ENCODE results near the gene MAN1C1. TPM values are rescaled to one million over a fixed set of nuclear protein-coding genes. Genes with fewer than 3 reads are reported as not detected.

Gene MAN1C1
- total and polyA plus RNA-seq, 9 of the 15 experiments (the other 6 are each of a cell fraction or from before 2014, with no cell fraction given) = 0.04 to 0.44 (median 0.10) TPM; not detected in 3

DNA sequence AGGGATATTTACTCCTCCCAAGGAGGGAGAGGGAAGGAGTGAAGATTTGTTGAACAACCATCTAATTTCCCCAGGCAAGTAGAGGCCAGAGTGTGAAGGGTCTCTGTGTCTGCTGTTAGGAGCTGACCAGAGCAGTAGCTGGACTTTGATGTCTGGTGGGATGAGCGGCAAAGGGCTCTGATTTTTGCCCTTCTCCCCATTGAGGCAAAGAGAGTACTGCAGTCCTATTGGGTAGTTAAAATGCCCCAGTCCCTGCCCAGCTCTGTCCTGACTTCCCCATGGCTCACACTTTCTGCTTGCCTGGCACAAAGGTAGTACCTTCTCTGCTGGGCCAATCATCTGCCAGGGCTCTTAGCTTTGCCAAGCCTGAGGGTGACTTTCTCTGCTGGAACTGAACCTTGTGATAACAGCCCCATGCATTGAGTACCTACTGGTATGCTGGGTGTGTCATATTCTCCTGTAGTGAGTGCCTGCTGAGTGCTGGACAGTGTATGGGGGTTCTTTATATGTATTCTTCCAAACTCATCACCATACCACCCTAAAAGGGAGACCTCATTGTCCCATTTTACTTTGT is 119.5 kb downstream of the MAN1C1 start:
- Histone ChIP-seq H3K4me3 (no peak overlapping the region), H3K79me2 (ENCODE audit: control insufficient read depth, insufficient read depth, low read length) (no peaks in the 10 kb centered on the region), H3K9me1 (ENCODE audit: control insufficient read depth, insufficient read depth, low read length) (no peaks in the 10 kb centered on the region), H3K27me3 (ENCODE audit: control insufficient read depth in 2 of 2, insufficient read depth in 2 of 2, low read length in 2 of 2) (peaks cover 39 to 77% of the 10 kb centered on the region in 2 experiments), H4K20me1 (replicated peaks; ENCODE audit: control insufficient read depth, insufficient read depth, low read length) (no peaks in the 10 kb centered on the region), H3K4me1 (replicated peaks in 1 of 2; ENCODE audit: control insufficient read depth in 2 of 2, insufficient read depth in 2 of 2, low read length in 2 of 2) (no peaks in the 10 kb centered on the region), H3K4me2 (ENCODE audit: insufficient read depth, low read length) (no peak overlapping the region), H3K9ac (ENCODE audit: insufficient read depth in 1 of 2, low read depth in 2 of 2, low read length in 2 of 2) (no peak overlapping the region), H3K36me3 (ENCODE audit: control insufficient read depth, insufficient read depth, low read length) (no peaks in the 10 kb centered on the region), H3K9me3 (replicated peaks; ENCODE audit: control insufficient read depth, insufficient read depth, low read depth, low read length) (no peaks in the 10 kb centered on the region), H2AFZ (ENCODE audit: low read depth, low read length) (no peak overlapping the region), H3K27ac (ENCODE audit: extremely low read depth, low read depth, low read length) (no peak overlapping the region)
- FAIRE-seq = no peak
- no peak for ATAC-seq
- BruUV-seq (replicated peaks) = no TSS peak
- in situ Hi-C loops (cut with MboI) (no loop called here), intact Hi-C loops (cut with micrococcal nuclease) (no loop called here)
- no peak for DNase-seq (ENCODE audit: extremely low read depth in 1 of 4, low spot score in 3 of 4)
- WGBS (ENCODE audit: insufficient coverage, low coverage, missing lambda C conversion rate) = 0% methylated on average over 1 of the region's 1 CpG
- ChIA-PET CTCF (ENCODE audit: low intra/inter-chr PET ratio) (no interaction called here), POLR2A (interaction anchor here (1.4 to 1.5 kb wide), 2 partner anchors 9 to 11 kb away, joined by 3 to 5 read pairs; no protein-coding TSS in a partner anchor)
- TF ChIP-seq NR2C2 (CRISPR knock-in tag; IDR thresholded peaks at IDR 0.05) (no peak), NR2C2 (tag; IDR thresholded peaks at IDR 0.05) (no peak), ZNF239 (CRISPR knock-in tag; IDR thresholded peaks at IDR 0.05) (no peak), HNRNPL (IDR thresholded peaks at IDR 0.05; ENCODE audit: low read depth, low read length) (no peak), NRF1 (conservative IDR thresholded peaks at IDR 0.05 in 1 of 2, IDR thresholded peaks at IDR 0.05 in 1 of 2) (no peak), NFIX (CRISPR knock-in tag; IDR thresholded peaks at IDR 0.05; ENCODE audit: low read depth) (no peak), CBX1 (IDR thresholded peaks at IDR 0.05; ENCODE audit: low read depth) (no peak), BRF1 (IDR thresholded peaks at IDR 0.05; ENCODE audit: borderline replicate concordance, extremely low read depth, insufficient read length) (no peak), SAFB (IDR thresholded peaks at IDR 0.05; ENCODE audit: borderline replicate concordance, low read depth, low read length) (no peak), MAFG (tag; conservative IDR thresholded peaks at IDR 0.05) (no peak), POLR2AphosphoS2 (IDR thresholded peaks at IDR 0.05; ENCODE audit: low read length) (no peak), ETV5 (CRISPR knock-in tag; IDR thresholded peaks at IDR 0.05; ENCODE audit: low read depth) (no peak), PHF21A (IDR thresholded peaks at IDR 0.05; ENCODE audit: borderline replicate concordance, low read depth) (no peak), ATF1 (CRISPR knock-in tag; IDR thresholded peaks at IDR 0.05) (no peak), ATF1 (tag; IDR thresholded peaks at IDR 0.05) (no peak), EP400 (IDR thresholded peaks at IDR 0.05) (no peak), KDM5B (IDR thresholded peaks at IDR 0.05; ENCODE audit: insufficient replicate concordance, low read depth, low read length) (no peak), PHB (CRISPR knock-in tag; IDR thresholded peaks at IDR 0.05) (no peak), LEF1 (IDR thresholded peaks at IDR 0.05) (no peak)
- TF ChIP-seq, protein P1, sequence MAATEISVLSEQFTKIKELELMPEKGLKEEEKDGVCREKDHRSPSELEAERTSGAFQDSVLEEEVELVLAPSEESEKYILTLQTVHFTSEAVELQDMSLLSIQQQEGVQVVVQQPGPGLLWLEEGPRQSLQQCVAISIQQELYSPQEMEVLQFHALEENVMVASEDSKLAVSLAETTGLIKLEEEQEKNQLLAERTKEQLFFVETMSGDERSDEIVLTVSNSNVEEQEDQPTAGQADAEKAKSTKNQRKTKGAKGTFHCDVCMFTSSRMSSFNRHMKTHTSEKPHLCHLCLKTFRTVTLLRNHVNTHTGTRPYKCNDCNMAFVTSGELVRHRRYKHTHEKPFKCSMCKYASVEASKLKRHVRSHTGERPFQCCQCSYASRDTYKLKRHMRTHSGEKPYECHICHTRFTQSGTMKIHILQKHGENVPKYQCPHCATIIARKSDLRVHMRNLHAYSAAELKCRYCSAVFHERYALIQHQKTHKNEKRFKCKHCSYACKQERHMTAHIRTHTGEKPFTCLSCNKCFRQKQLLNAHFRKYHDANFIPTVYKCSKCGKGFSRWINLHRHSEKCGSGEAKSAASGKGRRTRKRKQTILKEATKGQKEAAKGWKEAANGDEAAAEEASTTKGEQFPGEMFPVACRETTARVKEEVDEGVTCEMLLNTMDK (IDR thresholded peaks at IDR 0.05; ENCODE audit: borderline replicate concordance, insufficient read depth, low read depth, low read length, poor library complexity, severe bottlenecking) = no peak
